Measurements from ENCODE around the gene SCUBE2. TPM values are rescaled to one million over a fixed set of nuclear protein-coding genes. Genes with fewer than 3 reads are reported as not detected.

Gene SCUBE2
- total RNA-seq, 1 donor from 2014 or later: 0.99 TPM

DNA sequence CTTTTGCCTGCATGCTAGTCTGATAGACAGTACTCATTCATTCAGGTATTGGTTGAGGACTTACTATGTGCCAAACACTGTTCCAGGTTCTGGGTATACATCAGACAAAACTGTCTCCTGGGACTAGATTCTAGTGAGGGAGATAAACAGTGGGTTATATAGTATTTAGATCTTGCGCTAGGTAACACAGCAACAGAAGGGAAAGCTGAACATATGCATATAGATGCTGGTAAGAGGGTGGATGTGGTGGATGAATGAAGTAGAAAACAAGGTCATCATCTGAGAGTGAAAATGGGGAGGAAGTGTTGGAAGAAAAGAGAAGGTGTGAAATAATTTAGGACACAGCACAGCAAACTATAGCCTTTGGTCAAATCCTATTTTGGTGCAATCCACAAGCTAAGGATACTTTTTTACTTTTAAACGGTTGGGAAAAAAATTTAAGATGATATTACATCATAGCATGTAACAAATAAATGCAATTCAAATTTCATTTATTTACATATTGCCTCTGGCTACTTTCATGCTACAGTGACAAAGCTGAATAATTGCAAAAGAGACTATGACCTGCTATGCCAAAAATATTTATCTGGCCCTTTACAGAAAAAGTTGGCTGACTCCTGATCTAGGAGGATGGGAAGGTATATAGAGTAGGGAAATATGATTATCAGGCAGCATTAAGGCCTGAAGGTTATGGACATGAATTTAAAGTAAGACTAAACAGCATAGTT, 120.0 kb downstream of the SCUBE2 start:
- DNase-seq (ENCODE audit: low read depth in 2 of 2): no peak

Other genes starting within 250 kb of the SCUBE2 start
- 22.4 and 23.2 TPM in 2 replicates for gene AKIP1, start 180.4 kb downstream of the SCUBE2 start, total RNA-seq
- not detected in 2 replicates for gene C11orf16, start 158.7 kb downstream of the SCUBE2 start, total RNA-seq
- gene ASCL3, start 148.6 kb downstream of the SCUBE2 start, total RNA-seq: not detected in 2 replicates
- 28.3 and 50.0 TPM in 2 replicates for gene TMEM9B, start 127.2 kb downstream of the SCUBE2 start, total RNA-seq
- gene NRIP3, start 87.6 kb downstream of the SCUBE2 start, total RNA-seq: 0.20 and 1.5 TPM in 2 replicates
- 94.1 and 114 TPM in 2 replicates for gene DENND5A, start 173.8 kb upstream of the SCUBE2 start, total RNA-seq
- 31.4 and 49.0 TPM in 2 replicates for gene TMEM41B, start 223.0 kb upstream of the SCUBE2 start, total RNA-seq